ENCODE results near the gene CTNNA3. TPM values are rescaled to one million over a fixed set of nuclear protein-coding genes. Genes with fewer than 3 reads are reported as not detected.

Gene CTNNA3
- total and polyA plus RNA-seq, 2 of the 4 experiments (the other 2 are of a cell fraction): 0.19 to 0.90 TPM

- TF ChIP-seq CTCF (conservative IDR thresholded peaks at IDR 0.05; ENCODE audit: low read depth, low read length): no peak
These were observed 1108.9 kb downstream of the CTNNA3 start (continued) for GRCh38 chr10:66586897-66587679.

- H2AFZ ChIP-seq (replicated peaks; ENCODE audit: low read length, poor library complexity): no peak overlapping the region
- H2BK5ac ChIP-seq (ENCODE audit: low read depth, low read length, poor library complexity, severe bottlenecking): no peak overlapping the region
- no peak overlapping the region for H3K18ac ChIP-seq (ENCODE audit: low read depth, low read length)
- H2BK120ac ChIP-seq (ENCODE audit: low read depth, low read length): no peak overlapping the region
- no peak overlapping the region for H2AK5ac ChIP-seq (ENCODE audit: low read depth, low read length)
- TF ChIP-seq NFE2L2 (IDR thresholded peaks at IDR 0.05; ENCODE audit: low read depth, low read length) (no peak), SMC3 (IDR thresholded peaks at IDR 0.05; ENCODE audit: low read depth, low read length) (peak; percentile 23; the same call in 1 of the 2 replicates), CTCF (conservative IDR thresholded peaks at IDR 0.05; ENCODE audit: low read depth, low read length) (peak; percentile 46), RAD21 (IDR thresholded peaks at IDR 0.05; ENCODE audit: low read length) (peak; percentile 55), RFX5 (IDR thresholded peaks at IDR 0.05; ENCODE audit: low read depth, low read length) (no peak)
- no peaks in the 10 kb centered on the region for H3K9me3 ChIP-seq (ENCODE audit: control insufficient read depth, insufficient read depth, low read length)
- no peaks in the 10 kb centered on the region for H3K4me1 ChIP-seq (ENCODE audit: control insufficient read depth, insufficient read depth, low read length)
- dilution Hi-C loops (cut with HindIII; ENCODE audit: low sequenced_read_pairs, unreplicated experiment): no loop called here
- H3K4me2 ChIP-seq (ENCODE audit: low read depth, low read length): no peak overlapping the region
- DNase-seq: peak; percentile 35
- ATAC-seq (ENCODE audit: low read depth): peak; percentile 72
- no peak overlapping the region for H4K8ac ChIP-seq (ENCODE audit: low read depth in 2 of 2, low read length in 2 of 2)
- no peak overlapping the region for H3K56ac ChIP-seq (ENCODE audit: extremely low read depth, insufficient read depth, low read length)
- no peak overlapping the region for H2AK9ac ChIP-seq (replicated peaks; ENCODE audit: low read depth, low read length, poor library complexity)
- H2BK15ac ChIP-seq (ENCODE audit: low read depth, low read length): no peak overlapping the region
- intact Hi-C loops (cut with micrococcal nuclease): loop anchor here (1.0 to 10.0 kb wide), 2 partner anchors 345 to 939 kb away; no protein-coding TSS in a partner anchor
- H4K5ac ChIP-seq (ENCODE audit: low read depth, low read length): no peak overlapping the region
- H3K36me3 ChIP-seq (ENCODE audit: control insufficient read depth, insufficient read depth, low read length): no peaks in the 10 kb centered on the region
- no peaks in the 10 kb centered on the region for H3K9me1 ChIP-seq (ENCODE audit: insufficient read depth, low read length)
- H3K27ac ChIP-seq (ENCODE audit: insufficient read depth, low read length): no peak overlapping the region
- no peak overlapping the region for H3K4ac ChIP-seq (ENCODE audit: low read depth, low read length)
- POLR2A ChIA-PET (ENCODE audit: unreplicated experiment): no interaction called here
- H3K23ac ChIP-seq (ENCODE audit: low read depth, low read length): no peak overlapping the region
- no TSS peak for BruUV-seq (replicated peaks)
- no peaks in the 10 kb centered on the region for H3K79me1 ChIP-seq (ENCODE audit: low read depth in 1 of 2, low read length in 2 of 2)
- no peaks in the 10 kb centered on the region for H4K20me1 ChIP-seq (ENCODE audit: insufficient read depth, low read length)
- H4K91ac ChIP-seq (ENCODE audit: insufficient read depth, low read depth, low read length): no peak overlapping the region
- no CpG with 5 or more reads among the region's 5 CpGs for WGBS, 2 experiments (ENCODE audit: extremely low coverage in 2 of 2, insufficient read length in 1 of 2)
- CTCF ChIA-PET: interaction anchor here (0.6 to 1.2 kb wide), 2 partner anchors 161 to 485 kb away, joined by 3 to 5 read pairs; no protein-coding TSS in a partner anchor
- H3K4me3 ChIP-seq (ENCODE audit: insufficient read depth, low read depth, low read length): no peak overlapping the region
- no peak overlapping the region for H3K14ac ChIP-seq (replicated peaks; ENCODE audit: low read depth, low read length)
- H3K27me3 ChIP-seq (ENCODE audit: control insufficient read depth, insufficient read depth, low read length): no peaks in the 10 kb centered on the region
- H2BK20ac ChIP-seq (ENCODE audit: low read depth, low read length): no peak overlapping the region
- H3K9ac ChIP-seq (ENCODE audit: low read depth, low read length): no peak overlapping the region
- in situ Hi-C loops (cut with MboI; ENCODE audit: low sequenced_read_pairs): no loop called here
These were observed 1109.9 kb downstream of the CTNNA3 start for GRCh38 chr10:66586073-66586472.
